Ishikawa (cell line): Measurements from ENCODE around the gene TBC1D22A.

ENCODE experiments used
- EP300 ChIP-seq: IDR thresholded peaks from 2 replicates; pipeline ENCODE4 v1.6.1; 2012; ENCODE audit warnings: borderline replicate concordance
- FOXM1 ChIP-seq: IDR thresholded peaks from 2 replicates; pipeline ENCODE4 v1.6.1; 2012; ENCODE audit warnings: low read depth, borderline replicate concordance
- RAD21 ChIP-seq: IDR thresholded peaks from 2 replicates; pipeline ENCODE4 v1.6.1; 2012; ENCODE audit warnings: low read depth
- TAF1 ChIP-seq: IDR thresholded peaks from 2 replicates; pipeline ENCODE4 v1.6.1; 2012; ENCODE audit warnings: low read depth, mild to moderate bottlenecking
- TEAD4 ChIP-seq: IDR thresholded peaks from 2 replicates; pipeline ENCODE4 v1.6.1; 2012
- YY1 ChIP-seq: IDR thresholded peaks from 2 replicates; pipeline ENCODE4 v1.6.1; 2012; ENCODE audit warnings: low read depth
- TF ChIP-seq, protein P1 (sequence below): IDR thresholded peaks from 2 replicates; pipeline ENCODE4 v1.6.1; 2012; ENCODE audit warnings: low read depth, mild to moderate bottlenecking
- TF ChIP-seq, protein P2 (sequence below): IDR thresholded peaks from 2 replicates; pipeline ENCODE4 v1.6.1; 2012
- TF ChIP-seq, protein P3 (sequence below): IDR thresholded peaks from 2 replicates; pipeline ENCODE4 v1.6.1; 2012

DNA sequence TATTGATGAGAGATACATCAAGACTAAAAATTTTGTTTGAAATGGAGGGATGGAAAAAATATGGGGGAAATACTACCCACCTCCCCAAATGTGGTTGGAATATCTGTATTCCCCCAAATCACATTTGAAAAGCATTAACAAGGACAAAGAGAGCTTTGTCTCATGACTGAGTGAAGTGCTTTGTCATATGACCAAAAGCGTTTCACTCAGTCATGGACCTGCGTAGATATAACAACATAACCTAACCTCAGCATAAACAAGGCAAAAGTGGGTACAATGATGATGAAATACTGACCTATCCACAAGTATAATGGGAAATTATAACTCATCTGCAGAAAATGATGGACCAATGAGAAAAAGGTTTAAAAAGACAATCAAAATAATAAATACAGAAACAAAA, 418.3 kb downstream of the TBC1D22A start:
- no peak for TF ChIP-seq EP300
- no peak for TF ChIP-seq TEAD4
- TF ChIP-seq RAD21 = no peak
- TF ChIP-seq FOXM1 = no peak
- TF ChIP-seq YY1 = no peak
- TF ChIP-seq, protein P1, sequence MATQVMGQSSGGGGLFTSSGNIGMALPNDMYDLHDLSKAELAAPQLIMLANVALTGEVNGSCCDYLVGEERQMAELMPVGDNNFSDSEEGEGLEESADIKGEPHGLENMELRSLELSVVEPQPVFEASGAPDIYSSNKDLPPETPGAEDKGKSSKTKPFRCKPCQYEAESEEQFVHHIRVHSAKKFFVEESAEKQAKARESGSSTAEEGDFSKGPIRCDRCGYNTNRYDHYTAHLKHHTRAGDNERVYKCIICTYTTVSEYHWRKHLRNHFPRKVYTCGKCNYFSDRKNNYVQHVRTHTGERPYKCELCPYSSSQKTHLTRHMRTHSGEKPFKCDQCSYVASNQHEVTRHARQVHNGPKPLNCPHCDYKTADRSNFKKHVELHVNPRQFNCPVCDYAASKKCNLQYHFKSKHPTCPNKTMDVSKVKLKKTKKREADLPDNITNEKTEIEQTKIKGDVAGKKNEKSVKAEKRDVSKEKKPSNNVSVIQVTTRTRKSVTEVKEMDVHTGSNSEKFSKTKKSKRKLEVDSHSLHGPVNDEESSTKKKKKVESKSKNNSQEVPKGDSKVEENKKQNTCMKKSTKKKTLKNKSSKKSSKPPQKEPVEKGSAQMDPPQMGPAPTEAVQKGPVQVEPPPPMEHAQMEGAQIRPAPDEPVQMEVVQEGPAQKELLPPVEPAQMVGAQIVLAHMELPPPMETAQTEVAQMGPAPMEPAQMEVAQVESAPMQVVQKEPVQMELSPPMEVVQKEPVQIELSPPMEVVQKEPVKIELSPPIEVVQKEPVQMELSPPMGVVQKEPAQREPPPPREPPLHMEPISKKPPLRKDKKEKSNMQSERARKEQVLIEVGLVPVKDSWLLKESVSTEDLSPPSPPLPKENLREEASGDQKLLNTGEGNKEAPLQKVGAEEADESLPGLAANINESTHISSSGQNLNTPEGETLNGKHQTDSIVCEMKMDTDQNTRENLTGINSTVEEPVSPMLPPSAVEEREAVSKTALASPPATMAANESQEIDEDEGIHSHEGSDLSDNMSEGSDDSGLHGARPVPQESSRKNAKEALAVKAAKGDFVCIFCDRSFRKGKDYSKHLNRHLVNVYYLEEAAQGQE = no peak
- no peak for TF ChIP-seq TAF1
- TF ChIP-seq, protein P2, sequence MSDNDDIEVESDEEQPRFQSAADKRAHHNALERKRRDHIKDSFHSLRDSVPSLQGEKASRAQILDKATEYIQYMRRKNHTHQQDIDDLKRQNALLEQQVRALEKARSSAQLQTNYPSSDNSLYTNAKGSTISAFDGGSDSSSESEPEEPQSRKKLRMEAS = no peak
- TF ChIP-seq, protein P3, sequence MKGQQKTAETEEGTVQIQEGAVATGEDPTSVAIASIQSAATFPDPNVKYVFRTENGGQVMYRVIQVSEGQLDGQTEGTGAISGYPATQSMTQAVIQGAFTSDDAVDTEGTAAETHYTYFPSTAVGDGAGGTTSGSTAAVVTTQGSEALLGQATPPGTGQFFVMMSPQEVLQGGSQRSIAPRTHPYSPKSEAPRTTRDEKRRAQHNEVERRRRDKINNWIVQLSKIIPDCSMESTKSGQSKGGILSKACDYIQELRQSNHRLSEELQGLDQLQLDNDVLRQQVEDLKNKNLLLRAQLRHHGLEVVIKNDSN = no peak
